ENCODE results near the gene PPHLN1.
A peak's percentile ranks its signal among the peaks of the same experiment; 100 is the strongest.
"Not testable (repeated sequence)": the region's sequence is repeated elsewhere in the genome, so short reads cannot be mapped to it uniquely, and the experiment has no call there.

Gene PPHLN1

GRCh38 chr12:42380733-42381132 lies 54.8 kb downstream of the PPHLN1 start:
- DNase-seq, result no peak

GRCh38 chr12:42382013-42382696 lies 56.2 kb downstream of the PPHLN1 start:
- peak; percentile 7 for DNase-seq

GRCh38 chr12:42385326-42385841 lies 59.4 kb downstream of the PPHLN1 start:
- DNase-seq, result no peak

GRCh38 chr12:42386308-42386707 lies 60.3 kb downstream of the PPHLN1 start:
- DNase-seq, result no peak

GRCh38 chr12:42388086-42388485 lies 62.1 kb downstream of the PPHLN1 start:
- not testable (repeated sequence) for DNase-seq

- DNase-seq, result no peak
Measured at GRCh38 chr12:42394429-42394828, 68.5 kb downstream of the PPHLN1 start.

GRCh38 chr12:42396473-42397259 lies 70.7 kb downstream of the PPHLN1 start:
- DNase-seq, result no peak

GRCh38 chr12:42402821-42403411 lies 76.9 kb downstream of the PPHLN1 start:
- no peak for DNase-seq

GRCh38 chr12:42407306-42407705 lies 81.3 kb downstream of the PPHLN1 start:
- DNase-seq, result no peak

- DNase-seq, result no peak
Measured at GRCh38 chr12:42409471-42409870, 83.5 kb downstream of the PPHLN1 start.

- DNase-seq, result no peak
Measured at GRCh38 chr12:42410340-42410739, 84.4 kb downstream of the PPHLN1 start.

GRCh38 chr12:42420395-42420794 lies 94.4 kb downstream of the PPHLN1 start:
- no peak for DNase-seq

- DNase-seq, result peak; percentile 65
Measured at GRCh38 chr12:42421844-42422779, 96.1 kb downstream of the PPHLN1 start.

GRCh38 chr12:42422785-42423184 lies 96.8 kb downstream of the PPHLN1 start:
- no peak for DNase-seq

- DNase-seq, result peak; percentile 94
Measured at GRCh38 chr12:42426746-42427145, 100.8 kb downstream of the PPHLN1 start.

- no peak for DNase-seq
Measured at GRCh38 chr12:42428850-42429249, 102.9 kb downstream of the PPHLN1 start.

- DNase-seq, result no peak
Measured at GRCh38 chr12:42432517-42433140, 106.7 kb downstream of the PPHLN1 start.

GRCh38 chr12:42440608-42441007 lies 114.6 kb downstream of the PPHLN1 start:
- no peak for DNase-seq

GRCh38 chr12:42442311-42442759 lies 116.4 kb downstream of the PPHLN1 start:
- DNase-seq, result no peak

GRCh38 chr12:42442888-42443287 lies 116.9 kb downstream of the PPHLN1 start:
- DNase-seq, result no peak

GRCh38 chr12:42444192-42444943 lies 118.4 kb downstream of the PPHLN1 start:
- DNase-seq, result peak; percentile 17

Measured in NCI-H226 (cell line).